H1 (cell line): ENCODE results near the gene PRG2. TPM values are rescaled to one million over a fixed set of nuclear protein-coding genes. Genes with fewer than 3 reads are reported as not detected.

ENCODE experiments used
- CTCF ChIA-PET: fragments of 300-600 bp; sonication (Branson Sonifier 250); formaldehyde crosslinking; loops from one replicate; lab custom pipeline; 2021; ENCODE audit not compliant: partially characterized antibody; lab: Charles Lee
- POLR2A ChIA-PET: fragments of 300-600 bp; sonication (Branson Sonifier 250); formaldehyde crosslinking; loops from one replicate; lab custom pipeline; 2021; ENCODE audit warnings: inconsistent platforms; ENCODE audit not compliant: partially characterized antibody; lab: Charles Lee
- DNase-seq, 2 experiments: peaks; one replicate each; pipeline versions ENCODE4 v3.0.0 to v3.0.0-alpha.2; 2010 to 2022; ENCODE audit warnings: low spot score in 2 of 2, low read depth in 1 of 2, mixed read lengths in 1 of 2
- FAIRE-seq: peaks from 2 replicates; lab custom pipeline; 2011; peaks lifted over from hg19 to GRCh38; lab: Jason Lieb, UNC
- H2AFZ ChIP-seq: 2 replicates; pipeline ENCODE4 v1.8.1; 2012; ENCODE audit warnings: low read length, inconsistent platforms
- H2AK5ac ChIP-seq: 2 replicates; pipeline ENCODE4 v1.6.1; 2013; ENCODE audit warnings: low read depth, low read length
- H2BK120ac ChIP-seq: replicated peaks from 2 replicates; pipeline ENCODE3; 2013; ENCODE audit warnings: low read depth, low read length, inconsistent platforms
- H2BK12ac ChIP-seq: 2 replicates; pipeline ENCODE4 v1.6.1; 2013; ENCODE audit warnings: low read depth, low read length
- H2BK15ac ChIP-seq: 2 replicates; pipeline ENCODE4 v1.6.1; 2013; ENCODE audit warnings: low read length
- H2BK20ac ChIP-seq: 2 replicates; pipeline ENCODE4 v1.6.1; 2013; ENCODE audit warnings: low read length
- H2BK5ac ChIP-seq: 2 replicates; pipeline ENCODE4 v1.6.1; 2013; ENCODE audit warnings: low read depth, low read length
- H3K14ac ChIP-seq: 2 replicates; pipeline ENCODE4 v1.6.1; 2013; ENCODE audit warnings: inconsistent platforms; ENCODE audit not compliant: insufficient read length
- H3K18ac ChIP-seq: 2 replicates; pipeline ENCODE4 v1.6.1; 2013; ENCODE audit warnings: low read length; ENCODE audit errors: extremely low read depth
- H3K23ac ChIP-seq: 2 replicates; pipeline ENCODE4 v1.6.1; 2013; ENCODE audit warnings: inconsistent platforms; ENCODE audit not compliant: insufficient read length
- H3K23me2 ChIP-seq: 2 replicates; pipeline ENCODE4 v1.6.1; 2013; ENCODE audit warnings: low read depth, low read length
- H3K27ac ChIP-seq: 2 replicates; pipeline ENCODE4 v1.6.1; 2011; ENCODE audit warnings: low read depth, low read length, inconsistent platforms
- H3K27me3 ChIP-seq, 4 experiments: replicated peaks in 1 of 4; 1 replicate in 1 of 4; 2 replicates in 3 of 4; pipeline versions ENCODE4 v1.6.1 to v1.8.1; 2011 to 2013; ENCODE audit warnings: low read length in 3 of 4, mild to moderate bottlenecking in 3 of 4, inconsistent platforms in 2 of 4, mixed read lengths in 2 of 4, moderate library complexity in 1 of 4; ENCODE audit not compliant: control insufficient read depth in 3 of 4, insufficient read depth in 3 of 4; ENCODE audit errors: extremely low read depth in 1 of 4
- H3K36me3 ChIP-seq, 4 experiments: 2 replicates each; pipeline versions ENCODE4 v1.6.1 to v1.8.1; 2011 to 2013; ENCODE audit warnings: mild to moderate bottlenecking in 4 of 4, low read length in 3 of 4, moderate library complexity in 2 of 4, control low read depth in 1 of 4, inconsistent platforms in 1 of 4; ENCODE audit not compliant: insufficient read depth in 4 of 4, control insufficient read depth in 2 of 4
- H3K4ac ChIP-seq: replicated peaks from 2 replicates; pipeline ENCODE3; 2013; ENCODE audit warnings: low read length, low read depth, mixed read lengths, inconsistent platforms; ENCODE audit not compliant: insufficient read length
- H3K4me1 ChIP-seq, 4 experiments: replicated peaks in 1 of 4; 1 replicate in 1 of 4; 2 replicates in 3 of 4; pipeline versions ENCODE4 v1.6.1 to v1.8.1; 2011 to 2013; ENCODE audit warnings: low read length in 3 of 4, inconsistent platforms in 2 of 4, mixed read lengths in 1 of 4; ENCODE audit not compliant: insufficient read depth in 4 of 4, control insufficient read depth in 3 of 4
- H3K4me2 ChIP-seq, 2 experiments: 2 replicates each; pipeline versions ENCODE4 v1.6.1 to v1.8.1; 2011 to 2013; ENCODE audit warnings: low read depth in 2 of 2, low read length in 2 of 2, control low read depth in 1 of 2, inconsistent platforms in 1 of 2, mild to moderate bottlenecking in 1 of 2; ENCODE audit not compliant: insufficient read depth in 1 of 2
- H3K4me3 ChIP-seq, 4 experiments: fragments of 200-600, 300-600 bp in 1 of 4; sonication (generic), shearing (Covaris generic), sonication (Bioruptor Twin) in 1 of 4; 2 replicates each; pipeline versions ENCODE4 v1.5.1 to v1.8.1; 2011 to 2016; ENCODE audit warnings: low read length in 4 of 4, low read depth in 3 of 4, control low read depth in 2 of 4, inconsistent platforms in 2 of 4, mild to moderate bottlenecking in 2 of 4, mixed read lengths in 1 of 4, moderate library complexity in 1 of 4; ENCODE audit not compliant: insufficient read depth in 2 of 4; ENCODE audit errors: extremely low read depth in 1 of 4
- H3K56ac ChIP-seq: replicated peaks from 2 replicates; pipeline ENCODE3; 2013; ENCODE audit warnings: low read depth, mild to moderate bottlenecking, mixed read lengths, low read length, inconsistent platforms; ENCODE audit not compliant: insufficient read length
- H3K79me1 ChIP-seq: 2 replicates; pipeline ENCODE4 v1.6.1; 2013; ENCODE audit warnings: low read depth, low read length, control low read depth
- H3K79me2 ChIP-seq, 2 experiments: 2 replicates each; pipeline versions ENCODE4 v1.6.1 to v1.8.1; 2012 to 2013; ENCODE audit warnings: low read length in 2 of 2, mild to moderate bottlenecking in 2 of 2, inconsistent platforms in 1 of 2; ENCODE audit not compliant: insufficient read depth in 2 of 2, control insufficient read depth in 1 of 2
- H3K9ac ChIP-seq, 4 experiments: replicated peaks in 1 of 4; 1 replicate in 1 of 4; 2 replicates in 3 of 4; pipeline versions ENCODE4 v1.6.1 to v1.8.1; 2011 to 2013; ENCODE audit warnings: low read depth in 3 of 4, low read length in 3 of 4, control low read depth in 2 of 4, mild to moderate bottlenecking in 2 of 4, moderate library complexity in 2 of 4, inconsistent platforms in 1 of 4; ENCODE audit errors: extremely low read depth in 1 of 4
- H3K9me3 ChIP-seq, 2 experiments: 2 replicates each; pipeline versions ENCODE4 v1.6.1 to v1.8.1; 2012 to 2013; ENCODE audit warnings: mild to moderate bottlenecking in 2 of 2, moderate library complexity in 2 of 2, control low read depth in 1 of 2, inconsistent platforms in 1 of 2, low read depth in 1 of 2, low read length in 1 of 2, mixed read lengths in 1 of 2; ENCODE audit not compliant: insufficient read depth in 2 of 2
- H4K20me1 ChIP-seq, 2 experiments: replicated peaks in 1 of 2; 2 replicates each; pipeline versions ENCODE3 to v1.8.1; 2011 to 2013; ENCODE audit warnings: inconsistent platforms in 2 of 2, low read length in 2 of 2, mild to moderate bottlenecking in 1 of 2; ENCODE audit not compliant: insufficient read depth in 2 of 2, control insufficient read depth in 1 of 2
- H4K5ac ChIP-seq: 2 replicates; pipeline ENCODE4 v1.6.1; 2013; ENCODE audit warnings: low read length, low read depth, mixed read lengths, inconsistent platforms; ENCODE audit not compliant: insufficient read length
- H4K8ac ChIP-seq: 2 replicates; pipeline ENCODE4 v1.8.0; 2013; ENCODE audit warnings: mild to moderate bottlenecking, moderate library complexity, low read length, inconsistent platforms; ENCODE audit not compliant: insufficient read depth; ENCODE audit errors: extremely low read depth
- H4K91ac ChIP-seq: replicated peaks from 2 replicates; pipeline ENCODE3; 2013; ENCODE audit warnings: low read length, mixed read lengths, inconsistent platforms; ENCODE audit not compliant: insufficient read length
- KDM1A ChIP-seq: fragments of 200-600, 300-600 bp; sonication (generic); IDR thresholded peaks from 2 replicates; pipeline ENCODE4 v1.7.1; 2016; ENCODE audit warnings: mild to moderate bottlenecking, low read length, borderline replicate concordance
- POLR2A ChIP-seq, 2 experiments: IDR thresholded peaks; 1 replicate in 1 of 2; 2 replicates in 1 of 2; pipeline ENCODE4 v1.6.1; 2011; ENCODE audit warnings: low read depth in 2 of 2, low read length in 2 of 2, mild to moderate bottlenecking in 2 of 2; ENCODE audit errors: control extremely low read depth in 1 of 2
- POU5F1 ChIP-seq: IDR thresholded peaks from 2 replicates; pipeline ENCODE4 v1.6.1; 2011; ENCODE audit warnings: low read depth, mild to moderate bottlenecking, low read length, moderate library complexity
- SRF ChIP-seq: IDR thresholded peaks from 2 replicates; pipeline ENCODE4 v1.6.1; 2011; ENCODE audit warnings: mild to moderate bottlenecking, low read depth, low read length, moderate library complexity
- TAF7 ChIP-seq: optimal IDR thresholded peaks from 2 replicates; pipeline ENCODE3; 2011; ENCODE audit warnings: low read depth, mild to moderate bottlenecking, inconsistent platforms, low read length, moderate library complexity, borderline replicate concordance
- WGBS, 2 experiments: shearing (Covaris generic) in 1 of 2; methylation state at CpG; one replicate each; pipeline versions ENCODE4 v1.1.6 to v1.1.7; 2013 to 2015; ENCODE audit warnings: low lambda C conversion rate in 2 of 2, mixed read lengths in 2 of 2, inconsistent platforms in 1 of 2, low coverage in 1 of 2, missing lambda C conversion rate in 1 of 2; ENCODE audit not compliant: insufficient replicate concordance in 2 of 2, insufficient coverage in 1 of 2, insufficient read length in 1 of 2; ENCODE audit errors: extremely low coverage in 1 of 2, missing lambda C conversion rate in 1 of 2; 5-methylcytosine and 5-hydroxymethylcytosine counted together
- polyA plus RNA-seq, 7 experiments: library from polyadenylated mRNA; depleted of rRNA in 3 of 7; stranded (reverse) in 5 of 7; unstranded in 2 of 7; fragments of >200 nt in 5 of 7; fragments of 200-250 nt in 2 of 7; gene quantifications; 1 replicate in 5 of 7; 2 replicates in 1 of 7; 4 replicates in 1 of 7; pipeline versions ENCODE4 v1.2.1 to v1.2.3, GENCODE V29; 2011 to 2013; ENCODE audit warnings: missing spikeins in 2 of 7, mixed read lengths in 2 of 7
- total RNA-seq: library from RNA; stranded (reverse); fragmentation: NEBNext Ultra II Directional; extraction: Animal tissue kit (Norgen Biotek cat#: 25700); gene quantifications from 2 replicates; pipeline ENCODE4 v1.2.1, GENCODE V29; 2021
- TF ChIP-seq, protein P1 (sequence below): IDR thresholded peaks from 2 replicates; pipeline ENCODE4 v1.6.1; 2012; ENCODE audit warnings: inconsistent platforms

The PRG2 gene
- total and polyA plus RNA-seq, 2 of the 8 experiments (the other 6 are each of a cell fraction or from before 2014, with no cell fraction given), result 0.32 TPM; not detected in 1

GRCh38 chr11:57432149-57432561 lies 41.7 kb upstream of the PRG2 start:
- peaks cover 0 to 7% (median 3%) of the 10 kb centered on the region in 4 experiments; a peak in 2 of 7 replicates for H3K27me3 ChIP-seq
- H3K23ac ChIP-seq, result no peak overlapping the region
- no peaks in the 10 kb centered on the region for H3K79me1 ChIP-seq
- no peak overlapping the region for H2AK5ac ChIP-seq
- no peak overlapping the region for H2BK5ac ChIP-seq
- H3K4me3 ChIP-seq, result no peak overlapping the region
- no peak overlapping the region for H3K9ac ChIP-seq
- ChIA-PET CTCF (interaction anchor here (1.0 to 10.1 kb wide), 5 partner anchors 10 to 82 kb away, joined by 3 to 68 read pairs (median 3); no protein-coding TSS in a partner anchor), POLR2A (no interaction called here)
- H4K8ac ChIP-seq, result no peak overlapping the region
- 89% methylated on average over 5 of the region's 5 CpGs; no CpG with 5 or more reads in 1 of the 2 experiments for WGBS, 2 experiments
- no peaks in the 10 kb centered on the region for H3K79me2 ChIP-seq
- no peaks in the 10 kb centered on the region for H4K20me1 ChIP-seq
- H3K23me2 ChIP-seq, result no peaks in the 10 kb centered on the region
- H4K91ac ChIP-seq, result no peak overlapping the region
- FAIRE-seq (no peak), DNase-seq (no peak)
- H2BK120ac ChIP-seq, result no peak overlapping the region
- H3K18ac ChIP-seq, result no peak overlapping the region
- no peak overlapping the region for H2BK20ac ChIP-seq
- no peak overlapping the region for H3K4me2 ChIP-seq
- no peak overlapping the region for H4K5ac ChIP-seq
- H2BK12ac ChIP-seq, result no peak overlapping the region
- no peak overlapping the region for H3K56ac ChIP-seq
- no peak overlapping the region for H3K4ac ChIP-seq
- H3K27ac ChIP-seq, result no peak overlapping the region
- peaks cover 0 to 3% (median 2%) of the 10 kb centered on the region in 4 experiments; a peak in 4 of 7 replicates for H3K4me1 ChIP-seq
- H3K9me3 ChIP-seq, result no peaks in the 10 kb centered on the region
- H3K36me3 ChIP-seq, result no peaks in the 10 kb centered on the region
- no peak overlapping the region for H2AFZ ChIP-seq
- no peak overlapping the region for H3K14ac ChIP-seq
- TF ChIP-seq, protein P1, sequence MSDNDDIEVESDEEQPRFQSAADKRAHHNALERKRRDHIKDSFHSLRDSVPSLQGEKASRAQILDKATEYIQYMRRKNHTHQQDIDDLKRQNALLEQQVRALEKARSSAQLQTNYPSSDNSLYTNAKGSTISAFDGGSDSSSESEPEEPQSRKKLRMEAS, result no peak
- TF ChIP-seq SRF (no peak), POLR2A (IDR thresholded peaks at IDR 0.05; ENCODE audit: control extremely low read depth in 1 of 2, low read depth in 2 of 2, low read length in 2 of 2) (no peak), POU5F1 (no peak), KDM1A (no peak), TAF7 (no peak)
- no peak overlapping the region for H2BK15ac ChIP-seq
